Umbilical cord (tissue), 2 donors: ENCODE results near the gene ZNF680. TPM values are rescaled to one million over a fixed set of nuclear protein-coding genes. Genes with fewer than 3 reads are reported as not detected.
"Not testable (repeated sequence)": the region's sequence is repeated elsewhere in the genome, so short reads cannot be mapped to it uniquely, and the experiment has no call there.

Experiments
- DNase-seq: peaks from one replicate; pipeline ENCODE4 v3.0.0-alpha.2; 2015; ENCODE audit warnings: low spot score
- total RNA-seq: library from RNA; depleted of rRNA; stranded (reverse); fragments of >200 nt; gene quantifications from one replicate; pipeline ENCODE4 v1.2.3, GENCODE V29; 2014; ENCODE audit warnings: low replicate concordance; ENCODE audit not compliant: insufficient read depth

Gene ZNF680
- total RNA-seq, 1 donor from 2014 or later, result 31.5 TPM

DNA sequence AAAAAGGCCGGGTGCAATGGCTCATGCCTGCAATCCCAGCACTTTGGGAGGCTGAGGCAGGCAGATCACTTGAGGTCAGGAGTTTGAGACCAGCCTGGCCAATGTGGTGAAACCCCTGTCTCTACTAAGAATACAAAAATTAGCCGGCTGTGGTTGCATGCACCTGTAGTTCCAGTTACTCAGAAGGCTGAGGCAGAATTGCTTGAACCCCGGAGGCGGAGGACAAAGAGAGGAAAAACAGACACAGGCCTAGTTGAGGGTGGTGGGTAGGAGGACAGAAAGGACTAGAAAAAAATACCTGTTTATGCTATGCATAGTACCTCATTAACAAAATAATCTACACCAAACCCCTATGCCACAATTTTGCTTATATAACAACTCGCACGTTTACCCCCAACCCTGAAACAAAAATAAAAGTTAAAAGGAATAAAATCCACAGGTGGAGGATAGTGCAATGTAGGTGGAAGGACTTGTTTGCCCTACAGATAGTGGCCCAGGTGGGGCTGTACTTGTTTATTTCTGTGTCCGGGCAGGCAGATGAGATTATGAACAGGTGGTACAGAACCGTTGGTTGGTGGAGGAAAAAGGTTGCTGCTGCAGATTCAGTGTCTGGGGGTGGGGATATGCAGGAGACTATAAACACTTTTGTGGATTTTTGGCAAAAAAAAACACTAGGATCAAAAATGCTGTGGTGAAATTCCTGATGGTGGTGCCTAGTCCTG, 5.1 kb downstream of the ZNF680 start:
- DNase-seq, result no peak

DNA sequence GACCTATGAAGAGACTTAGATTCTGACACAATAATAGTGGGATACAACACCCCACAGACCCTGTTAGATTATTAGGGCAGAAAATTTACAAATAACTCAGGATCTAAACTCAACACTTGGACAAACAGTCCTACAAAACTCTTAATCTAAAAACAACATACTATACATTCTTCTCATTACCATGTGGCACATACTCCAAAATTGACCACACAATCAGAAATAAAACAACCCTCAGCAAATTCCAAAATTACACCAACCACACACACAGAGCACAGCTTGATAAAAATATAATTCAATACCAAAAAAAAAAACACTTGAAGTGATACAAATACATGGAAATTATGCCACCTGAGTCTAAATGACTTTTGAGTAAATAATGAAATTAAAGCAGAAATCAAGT, 7.8 kb downstream of the ZNF680 start:
- no peak for DNase-seq

DNA sequence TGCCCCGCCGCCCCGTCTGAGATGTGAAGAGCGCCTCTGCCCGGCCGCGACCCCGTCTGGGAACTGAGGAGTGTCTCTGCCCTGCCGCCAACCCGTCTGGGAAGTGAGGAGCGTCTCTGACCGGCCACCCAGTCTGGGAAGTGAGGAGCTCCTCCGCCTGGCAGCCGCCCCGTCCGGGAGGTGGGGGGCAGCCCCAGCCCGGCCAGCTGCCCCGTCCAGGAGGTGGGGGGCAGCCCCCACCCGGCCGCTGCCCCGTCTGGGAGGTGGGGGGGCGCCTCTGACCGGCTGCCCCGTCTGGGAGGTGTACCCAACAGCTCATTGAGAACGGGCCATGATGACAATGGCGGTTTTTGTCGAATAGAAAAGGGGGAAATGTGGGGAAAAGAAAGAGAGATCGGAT, 8.7 kb downstream of the ZNF680 start:
- DNase-seq, result not testable (repeated sequence)

DNA sequence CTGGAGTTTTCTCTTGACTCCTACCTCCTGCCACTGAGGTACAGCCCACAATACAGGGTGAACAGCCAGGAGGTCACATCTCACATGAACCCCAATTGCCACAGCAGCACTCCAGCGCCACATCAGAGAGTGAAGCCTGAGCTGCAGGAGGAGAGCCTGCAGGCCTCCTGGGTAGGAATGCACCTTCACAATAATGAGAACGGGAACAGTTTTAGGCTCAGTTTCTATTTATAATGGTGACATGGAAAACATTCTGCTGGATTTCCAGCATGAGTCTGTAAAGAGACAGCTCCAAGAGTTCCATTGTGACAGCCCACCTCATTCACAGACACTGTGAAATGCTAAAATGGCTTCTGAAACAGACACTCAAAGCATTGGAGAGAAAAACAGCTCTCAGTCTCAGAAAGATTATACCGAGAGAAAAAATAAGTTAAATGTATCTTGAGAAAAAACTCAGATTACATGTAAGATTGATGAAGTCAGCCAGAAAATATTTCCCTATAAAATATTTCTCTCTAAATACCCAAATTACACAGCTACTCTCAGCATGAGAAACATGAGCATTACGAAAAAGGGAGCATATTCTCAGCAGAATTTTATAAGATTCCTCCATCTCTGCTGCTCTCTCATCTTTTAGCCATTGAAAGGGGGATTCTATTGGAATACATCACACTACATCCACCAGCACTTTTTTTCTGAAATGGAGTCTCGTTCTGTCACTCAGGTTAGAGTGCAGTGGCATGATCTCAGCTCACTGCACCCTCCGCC, 11.3 kb downstream of the ZNF680 start:
- DNase-seq, result no peak

DNA sequence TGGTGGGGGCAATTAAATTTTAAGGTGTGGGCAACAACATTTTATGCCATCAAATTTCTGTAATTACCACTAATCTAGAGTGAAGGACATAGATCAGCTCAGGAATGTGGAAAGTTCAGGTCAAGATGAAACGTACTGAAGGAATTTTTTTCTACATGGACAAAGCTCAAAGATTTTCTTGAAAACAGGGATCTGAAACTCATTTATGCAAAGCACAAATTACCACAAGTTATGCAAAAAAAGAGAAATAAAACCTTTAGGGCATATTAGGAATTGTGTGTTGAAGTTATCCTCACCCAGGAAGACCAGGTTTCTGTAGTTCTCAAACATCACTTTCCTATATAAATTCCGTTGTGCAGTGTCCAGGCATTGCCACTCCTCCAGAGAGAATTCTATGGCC, 18.9 kb downstream of the ZNF680 start:
- DNase-seq, result no peak

DNA sequence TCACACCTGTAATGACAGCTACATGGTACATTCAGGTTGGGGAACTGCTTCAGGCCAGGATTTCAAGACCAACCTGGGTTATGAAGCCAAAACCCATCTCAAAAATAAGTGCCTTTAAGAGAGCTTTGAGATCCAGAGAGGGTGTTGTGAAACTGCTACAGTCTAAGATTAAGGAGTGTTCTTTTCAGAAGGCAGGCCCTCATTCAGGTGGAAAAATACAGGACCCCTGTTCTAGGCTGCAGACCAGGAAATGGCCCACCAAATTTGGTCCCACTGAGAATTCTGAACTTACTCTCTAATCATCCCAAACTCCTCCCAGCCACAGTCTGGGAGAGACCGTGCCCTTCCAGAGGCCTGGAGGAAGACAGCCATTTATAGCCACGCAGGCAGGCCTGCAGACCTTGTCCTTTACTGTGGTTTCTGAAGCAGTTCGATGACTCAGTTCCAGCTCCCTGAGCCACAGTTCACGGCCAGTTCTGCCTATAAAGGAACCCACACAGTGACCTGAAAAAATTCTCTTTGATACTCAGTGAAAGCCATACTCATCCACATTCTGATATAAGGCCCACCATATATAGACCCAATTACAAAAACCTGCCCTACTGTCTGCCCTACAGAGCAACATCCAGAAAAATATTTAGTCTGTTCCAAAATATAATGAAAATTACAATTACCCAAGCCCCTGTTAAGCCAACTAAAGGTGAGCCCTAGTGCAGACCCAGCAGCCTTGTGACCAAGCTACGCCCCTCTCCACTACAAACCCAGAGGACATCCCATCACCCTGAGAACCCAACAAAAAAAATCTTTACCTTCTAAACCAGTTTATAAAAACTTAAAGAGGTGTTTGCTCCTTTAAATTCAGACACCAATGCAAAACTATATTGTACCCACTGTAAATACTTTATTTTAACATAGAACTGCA, 21.2 kb downstream of the ZNF680 start:
- DNase-seq, result peak; percentile 1

DNA sequence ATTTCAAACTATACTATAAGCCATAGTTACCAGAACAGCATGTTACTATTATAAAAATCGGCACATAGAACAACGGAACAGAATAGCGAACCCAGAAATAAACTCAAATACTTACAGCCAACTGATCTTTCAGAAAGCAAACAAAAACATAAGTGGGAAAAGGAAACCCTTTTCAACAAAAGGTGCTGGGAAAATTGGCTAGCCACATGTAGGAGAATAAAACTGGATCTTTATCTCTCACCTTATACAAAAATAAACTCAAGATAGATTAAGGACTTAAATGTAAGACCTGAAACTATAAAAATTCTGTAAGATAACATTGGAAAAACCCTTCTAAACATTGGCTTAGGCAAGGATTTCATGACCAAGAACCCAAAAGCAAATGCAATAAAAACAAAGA, 29.1 kb downstream of the ZNF680 start:
- no peak for DNase-seq

DNA sequence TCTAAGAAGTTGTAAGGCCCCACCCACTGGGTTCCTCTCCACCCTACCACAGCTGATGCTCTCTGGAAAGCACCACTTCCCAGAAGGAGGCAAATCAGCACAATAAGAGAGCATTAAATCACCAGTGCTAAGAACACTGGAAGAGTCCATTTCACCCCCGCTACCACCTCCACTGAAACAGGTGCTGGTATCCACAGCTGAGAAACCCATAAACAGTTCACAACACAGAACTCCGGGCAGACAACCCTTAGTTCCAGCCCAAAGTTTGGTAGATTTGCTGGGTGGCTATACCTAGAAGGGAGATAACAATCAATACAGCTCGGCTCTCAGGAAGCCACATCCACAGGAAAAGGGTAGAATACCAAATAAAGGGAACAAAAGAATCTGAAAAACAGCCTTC, 34.1 kb downstream of the ZNF680 start:
- no peak for DNase-seq

DNA sequence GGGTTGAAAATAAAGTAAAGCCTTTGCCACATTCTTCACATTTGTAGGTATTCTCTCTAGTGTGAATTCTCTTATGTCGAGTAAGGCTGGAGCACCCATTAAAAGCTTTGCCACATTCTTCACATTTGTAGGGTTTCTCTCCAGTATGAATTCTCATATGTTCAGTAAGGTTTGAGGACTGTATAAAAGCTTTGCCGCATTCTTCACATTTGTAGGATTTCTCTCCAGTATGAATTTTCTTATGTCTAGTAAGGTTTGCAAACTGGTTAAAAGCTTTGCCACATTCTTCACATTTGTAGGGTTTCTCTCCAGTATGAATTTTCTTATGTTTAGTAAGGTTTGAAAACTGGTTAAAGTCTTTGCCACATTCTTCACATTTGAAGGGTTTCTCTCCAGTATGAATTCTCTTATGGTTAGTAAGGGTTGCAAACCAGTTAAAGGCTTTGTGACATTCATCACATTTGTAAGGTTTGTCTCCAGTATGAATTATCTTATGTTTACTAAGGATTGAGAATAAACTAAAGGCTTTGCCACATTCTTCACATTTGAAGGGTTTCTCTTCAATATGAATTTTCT, 41.4 kb downstream of the ZNF680 start:
- DNase-seq, result no peak

DNA sequence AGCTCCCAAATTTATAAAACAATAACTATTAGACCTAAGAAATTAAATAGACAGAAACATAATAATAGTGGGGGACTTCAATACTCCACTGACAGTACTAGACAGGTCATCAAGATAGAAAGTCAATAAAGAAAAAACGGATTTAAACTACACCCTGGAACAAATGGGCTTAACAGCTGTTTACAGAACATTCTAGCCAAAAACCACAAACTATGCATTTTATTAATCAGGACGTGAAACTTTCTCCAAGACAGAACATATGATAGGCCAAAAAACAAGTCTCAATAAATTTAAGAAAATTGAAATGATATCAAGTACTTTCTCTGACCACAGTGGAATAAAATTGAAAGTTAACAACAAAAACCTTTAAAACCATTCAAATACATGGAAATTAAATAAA, 46.4 kb downstream of the ZNF680 start:
- no peak for DNase-seq

DNA sequence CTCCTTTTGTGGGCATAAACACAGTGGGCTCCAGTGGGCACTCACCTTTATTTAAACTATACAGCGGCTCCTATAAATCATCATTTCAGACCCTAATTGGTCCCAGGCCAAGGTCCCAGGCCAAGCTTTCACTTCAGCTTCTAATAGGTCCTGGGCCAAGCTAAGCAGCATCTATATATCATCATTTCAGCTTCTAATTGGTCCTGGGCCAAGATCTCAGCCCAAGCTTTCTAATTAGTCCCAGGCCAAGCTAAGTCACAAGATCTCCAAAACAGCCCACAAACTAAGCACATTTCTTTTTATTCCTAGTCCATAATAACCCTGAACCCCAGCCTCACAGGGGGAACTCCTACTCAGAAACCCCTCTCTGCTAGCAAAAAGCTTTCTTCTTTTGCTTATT, 47.1 kb downstream of the ZNF680 start:
- no peak for DNase-seq

DNA sequence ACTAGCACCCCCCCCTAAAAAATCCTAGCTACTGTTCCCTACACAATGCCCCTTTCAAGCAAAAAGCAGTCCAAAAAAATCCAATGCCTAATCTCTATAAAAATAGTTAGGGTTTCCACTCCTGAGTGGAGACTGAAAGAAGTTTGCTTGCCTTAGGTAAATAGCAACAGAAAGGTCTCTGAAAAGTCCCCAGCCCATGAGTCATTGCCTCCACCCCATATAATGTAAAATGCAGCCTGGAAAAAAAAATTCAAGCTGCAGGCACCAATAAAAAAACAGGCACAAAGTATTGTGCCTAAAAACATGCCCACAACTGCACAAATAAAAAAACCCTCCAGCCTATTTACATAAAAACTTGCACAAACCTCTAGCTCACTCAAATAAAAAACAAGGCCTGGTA, 47.5 kb downstream of the ZNF680 start:
- DNase-seq, result no peak

DNA sequence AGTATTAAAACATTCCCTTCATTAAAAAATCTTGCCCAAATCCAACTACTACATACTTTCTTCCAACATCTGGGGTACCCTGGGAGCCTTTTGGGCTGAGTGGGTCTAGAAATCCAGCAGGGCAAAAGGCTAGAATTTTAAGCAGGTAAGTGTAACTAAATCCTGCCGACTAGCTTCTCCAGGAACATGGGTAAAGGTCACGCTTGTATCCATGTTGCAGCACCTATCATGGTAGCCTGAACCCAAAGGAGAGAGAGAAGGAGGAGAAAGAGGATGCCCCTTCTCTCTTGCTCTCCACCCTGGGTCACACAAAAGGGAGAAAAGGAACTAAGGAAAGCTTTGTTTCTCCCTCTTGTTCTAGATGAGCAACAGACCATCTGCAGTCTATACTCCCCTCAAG, 53.3 kb downstream of the ZNF680 start:
- no peak for DNase-seq

DNA sequence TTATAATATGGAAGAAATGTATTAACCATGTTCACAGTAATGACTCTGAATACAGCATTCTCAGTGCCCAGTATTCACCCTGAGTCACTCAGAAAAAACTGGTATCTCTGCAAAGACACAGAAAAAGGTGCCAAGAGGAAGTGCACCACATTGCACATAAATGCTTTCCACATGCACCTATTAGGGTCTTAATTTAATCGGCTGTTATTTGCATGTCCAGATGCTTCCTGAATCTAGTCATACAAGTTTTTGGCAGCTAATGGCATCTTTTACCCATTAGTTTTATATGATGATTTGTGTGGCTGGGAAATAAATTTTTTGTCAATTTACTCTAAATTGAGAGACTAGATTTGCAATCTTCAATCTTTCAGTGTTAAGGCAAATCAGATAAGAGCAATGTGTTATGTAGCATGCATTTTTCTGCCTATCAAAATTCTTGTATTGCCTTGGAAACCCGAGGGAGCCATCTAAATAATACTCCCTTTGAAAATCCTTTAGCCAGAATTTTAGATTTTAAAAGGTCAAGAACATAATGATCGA, 58.2 kb downstream of the ZNF680 start:
- no peak for DNase-seq

DNA sequence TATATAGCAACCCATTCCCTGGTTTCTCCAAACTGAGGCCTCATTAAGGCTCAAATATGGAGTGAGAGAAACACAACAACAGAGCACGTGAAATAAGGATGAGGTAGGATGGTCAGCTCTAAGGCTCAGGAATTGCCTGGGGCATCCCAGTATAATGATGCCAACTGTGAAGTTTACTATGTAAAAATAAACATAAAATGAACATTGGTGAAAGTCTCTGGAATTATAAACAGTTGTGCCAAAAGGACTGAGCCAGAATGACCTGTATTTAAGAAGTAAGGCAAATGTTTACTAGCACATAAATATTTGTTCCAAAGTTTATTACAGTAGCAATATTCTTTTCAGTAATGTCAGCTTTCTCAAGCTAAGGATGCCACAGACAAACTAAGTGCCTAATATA, 64.6 kb downstream of the ZNF680 start:
- DNase-seq, result no peak

DNA sequence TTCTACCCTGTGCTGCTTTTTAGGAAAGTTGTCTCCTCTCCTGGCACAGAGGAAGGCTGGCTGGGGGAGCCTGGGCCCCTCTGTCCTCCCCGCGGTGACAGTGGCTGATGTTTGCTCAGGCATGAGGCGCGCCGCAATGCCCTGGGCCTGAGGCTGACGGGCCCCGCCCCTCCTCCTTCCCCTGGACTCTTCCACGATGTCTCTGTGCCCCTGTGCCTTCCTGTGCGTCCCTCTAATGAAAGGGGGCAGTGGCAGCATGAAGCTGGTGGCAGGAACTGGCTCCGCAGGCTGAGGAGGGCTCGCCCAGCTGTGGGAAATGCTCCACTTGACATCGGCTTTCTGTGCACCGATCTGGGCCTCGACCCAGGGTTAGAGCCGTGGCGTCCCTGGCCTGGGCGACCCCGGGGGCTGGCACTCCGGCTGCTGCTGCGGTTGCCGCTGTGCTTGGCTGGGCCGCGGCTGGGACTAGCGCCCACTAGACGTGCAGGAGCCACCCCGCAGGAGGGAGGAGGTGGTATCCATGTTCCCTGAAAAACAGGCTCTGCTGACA, 67.9 kb downstream of the ZNF680 start:
- DNase-seq, result no peak

DNA sequence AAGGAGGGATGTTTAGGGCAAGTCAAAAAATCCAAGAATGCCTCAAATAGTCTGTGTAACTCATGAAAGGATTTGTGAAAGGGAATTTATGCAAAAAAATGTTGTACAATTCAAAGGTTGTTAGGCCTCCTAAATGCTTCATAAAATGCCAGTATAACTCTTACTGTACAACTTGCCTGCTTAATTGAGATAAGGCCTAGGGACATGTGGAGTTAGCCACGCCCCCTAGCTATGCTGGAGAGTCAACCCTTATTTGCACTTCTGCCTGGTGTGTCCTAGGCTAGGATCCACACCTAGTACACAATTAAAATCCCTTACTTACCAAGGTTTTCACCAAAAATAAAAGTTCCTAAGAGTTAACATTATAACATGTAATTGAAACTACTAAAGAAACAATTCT, 77.2 kb downstream of the ZNF680 start:
- no peak for DNase-seq
